Liver (tissue), 9 donors: ENCODE data around the gene KIAA0930. TPM values are rescaled to one million over a fixed set of nuclear protein-coding genes. Genes with fewer than 3 reads are reported as not detected.
"Not testable (repeated sequence)": the region's sequence is repeated elsewhere in the genome, so short reads cannot be mapped to it uniquely, and the experiment has no call there.

Experiments used
- DNase-seq: peaks from one replicate; pipeline ENCODE4 v3.0.0-alpha.2; 2017; ENCODE audit warnings: low spot score
- H3K27ac ChIP-seq, 2 donors: one replicate each; pipeline ENCODE4 v1.7.0; 2013; ENCODE audit warnings: inconsistent platforms in 2 of 2, low read length in 2 of 2, control low read depth in 1 of 2, low read depth in 1 of 2, mild to moderate bottlenecking in 1 of 2
- H3K27me3 ChIP-seq, 4 donors: one replicate each; pipeline versions ENCODE4 v1.6.1 to v1.7.0; 2013; ENCODE audit warnings: low read length in 3 of 4, inconsistent platforms in 1 of 4, mild to moderate bottlenecking in 1 of 4, moderate library complexity in 1 of 4; ENCODE audit not compliant: control insufficient read depth in 4 of 4, insufficient read depth in 4 of 4
- H3K36me3 ChIP-seq, 4 donors: one replicate each; pipeline versions ENCODE4 v1.6.1 to v1.7.0; 2013; ENCODE audit warnings: low read length in 3 of 4, mild to moderate bottlenecking in 3 of 4, low read depth in 1 of 4, moderate library complexity in 1 of 4; ENCODE audit not compliant: control insufficient read depth in 4 of 4, insufficient read depth in 3 of 4
- H3K4me1 ChIP-seq, 4 donors: one replicate each; pipeline versions ENCODE4 v1.6.1 to v1.7.0; 2013; ENCODE audit warnings: low read length in 3 of 4, mild to moderate bottlenecking in 3 of 4, moderate library complexity in 1 of 4; ENCODE audit not compliant: control insufficient read depth in 4 of 4, insufficient read depth in 4 of 4
- H3K4me3 ChIP-seq, 3 donors: one replicate each; pipeline versions ENCODE4 v1.6.1 to v1.7.0; 2013; ENCODE audit warnings: low read length in 3 of 3, control low read depth in 1 of 3, low read depth in 1 of 3, mild to moderate bottlenecking in 1 of 3
- H3K9ac ChIP-seq, 2 donors: one replicate each; pipeline ENCODE4 v1.7.0; 2013; ENCODE audit warnings: low read length in 2 of 2, mild to moderate bottlenecking in 2 of 2, moderate library complexity in 2 of 2, control low read depth in 1 of 2, low read depth in 1 of 2
- H3K9me3 ChIP-seq, 4 donors: one replicate each; pipeline versions ENCODE4 v1.6.1 to v1.7.0; 2013; ENCODE audit warnings: low read length in 3 of 4; ENCODE audit not compliant: control insufficient read depth in 4 of 4
- FOXA1 ChIP-seq: IDR thresholded peaks from 2 replicates; pipeline ENCODE4 v1.6.1; 2016; ENCODE audit warnings: antibody characterized with exemption
- FOXA2 ChIP-seq: IDR thresholded peaks from 2 replicates; pipeline ENCODE4 v1.6.1; 2016; ENCODE audit warnings: antibody characterized with exemption
- GABPA ChIP-seq, 2 donors: IDR thresholded peaks in 1 of 2; conservative IDR thresholded peaks in 1 of 2; 2 replicates each; pipeline ENCODE4 v1.6.1; 2016; ENCODE audit warnings: antibody characterized with exemption in 2 of 2, mild to moderate bottlenecking in 1 of 2, moderate library complexity in 1 of 2
- HNF4A ChIP-seq, 2 donors: conservative IDR thresholded peaks; 2 replicates each; pipeline ENCODE4 v1.6.1; 2016; ENCODE audit warnings: antibody characterized with exemption in 2 of 2, mild to moderate bottlenecking in 2 of 2
- HNF4G ChIP-seq: IDR thresholded peaks from 2 replicates; pipeline ENCODE4 v1.6.1; 2016; ENCODE audit warnings: antibody characterized with exemption
- JUND ChIP-seq, 2 donors: IDR thresholded peaks; 2 replicates each; pipeline ENCODE4 v1.6.1; 2016; ENCODE audit warnings: antibody characterized with exemption in 2 of 2
- NR2F2 ChIP-seq: IDR thresholded peaks from 2 replicates; pipeline ENCODE4 v1.6.1; 2016; ENCODE audit warnings: antibody characterized with exemption
- RAD21 ChIP-seq, 2 donors: IDR thresholded peaks; 2 replicates each; pipeline ENCODE4 v1.6.1; 2016; ENCODE audit warnings: antibody characterized with exemption in 2 of 2, mild to moderate bottlenecking in 2 of 2
- RXRA ChIP-seq, 2 donors: IDR thresholded peaks; 2 replicates each; pipeline ENCODE4 v1.6.1; 2017 to 2018; ENCODE audit warnings: antibody characterized with exemption in 2 of 2, mild to moderate bottlenecking in 1 of 2
- SP1 ChIP-seq: IDR thresholded peaks from 2 replicates; pipeline ENCODE4 v1.6.1; 2018; ENCODE audit warnings: antibody characterized with exemption, mild to moderate bottlenecking
- TAF1 ChIP-seq: conservative IDR thresholded peaks from 2 replicates; pipeline ENCODE4 v1.6.1; 2016; ENCODE audit warnings: antibody characterized with exemption, mild to moderate bottlenecking
- YY1 ChIP-seq: IDR thresholded peaks from 2 replicates; pipeline ENCODE4 v1.6.1; 2016; ENCODE audit warnings: antibody characterized with exemption, mild to moderate bottlenecking
- WGBS: extraction: QIAGEN DNeasy Blood & Tissue Kit; methylation state at CpG from one replicate; pipeline ENCODE4 v1.1.7; 2013; 5-methylcytosine and 5-hydroxymethylcytosine counted together
- polyA plus RNA-seq, 2 donors: library from polyadenylated mRNA; stranded (reverse) in 1 of 2; unstranded in 1 of 2; fragments of 200-250 nt in 1 of 2; fragments of >200 nt in 1 of 2; fragmentation: Nextera tagmentation in 1 of 2; extraction: Ambion mirVana in 1 of 2; gene quantifications; one replicate each; pipeline versions ENCODE4 v1.2.1 to v1.2.3, GENCODE V29; 2013 to 2015
- total RNA-seq, 2 donors: library from RNA; depleted of rRNA; stranded (reverse); fragments of >200 nt; gene quantifications; one replicate each; pipeline ENCODE4 v1.2.3, GENCODE V29; 2014
- TF ChIP-seq, protein P1 (sequence below): IDR thresholded peaks from 2 replicates; pipeline ENCODE4 v1.6.1; 2016; ENCODE audit warnings: antibody characterized with exemption
- TF ChIP-seq, protein P2 (sequence below): IDR thresholded peaks from 2 replicates; pipeline ENCODE4 v1.6.1; 2016; ENCODE audit warnings: antibody characterized with exemption
- TF ChIP-seq, protein P3 (sequence below): IDR thresholded peaks from 2 replicates; pipeline ENCODE4 v1.6.1; 2016; ENCODE audit warnings: antibody characterized with exemption
- TF ChIP-seq, protein P4 (sequence below): IDR thresholded peaks from 2 replicates; pipeline ENCODE4 v1.6.1; 2016; ENCODE audit warnings: antibody characterized with exemption, mild to moderate bottlenecking
- donor health status: healthy.
- donor health status: healthy.
- donor health status: healthy.
- donor health status: healthy.
- donor health status: healthy.

Gene KIAA0930
- total and polyA plus RNA-seq, 4 donors, result 6.1 to 30.0 (median 17.6) TPM

DNA sequence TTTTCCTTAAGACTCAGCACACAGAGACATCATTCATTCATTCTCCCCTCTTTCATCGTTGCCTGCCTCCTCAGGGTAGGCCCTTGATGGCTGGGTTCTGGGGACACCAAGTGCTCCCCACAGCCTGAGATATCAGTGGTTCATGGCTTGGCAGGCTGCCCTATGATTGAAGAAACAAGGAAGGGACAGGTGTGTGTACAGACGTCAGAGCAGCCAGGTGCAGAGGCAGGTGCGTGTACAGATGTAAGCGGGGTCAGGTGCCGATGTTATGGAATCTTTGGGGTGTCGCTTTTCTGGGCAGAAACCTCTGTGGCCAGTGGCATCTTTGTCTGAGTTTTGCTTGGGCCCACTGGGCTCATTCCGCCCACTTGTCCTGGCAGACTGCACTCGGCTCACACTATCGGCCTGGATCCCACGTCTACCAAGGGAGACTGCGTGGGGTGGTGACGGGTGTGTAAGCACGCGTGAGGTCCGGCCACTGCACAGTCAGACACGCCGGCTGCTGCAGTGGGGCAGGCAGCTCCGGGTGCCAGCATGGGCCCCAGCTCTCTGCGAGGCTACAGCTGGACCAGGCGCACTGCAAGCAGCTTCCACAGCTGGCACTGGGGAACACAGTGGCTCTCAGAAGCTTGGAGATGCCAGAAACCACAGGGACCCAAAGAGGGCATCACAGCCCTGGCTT is 20.9 kb upstream of the KIAA0930 start:
- WGBS, result 91% methylated on average over 20 of the region's 20 CpGs
- DNase-seq, result no peak
- H3K9ac ChIP-seq, result no peak overlapping the region

DNA sequence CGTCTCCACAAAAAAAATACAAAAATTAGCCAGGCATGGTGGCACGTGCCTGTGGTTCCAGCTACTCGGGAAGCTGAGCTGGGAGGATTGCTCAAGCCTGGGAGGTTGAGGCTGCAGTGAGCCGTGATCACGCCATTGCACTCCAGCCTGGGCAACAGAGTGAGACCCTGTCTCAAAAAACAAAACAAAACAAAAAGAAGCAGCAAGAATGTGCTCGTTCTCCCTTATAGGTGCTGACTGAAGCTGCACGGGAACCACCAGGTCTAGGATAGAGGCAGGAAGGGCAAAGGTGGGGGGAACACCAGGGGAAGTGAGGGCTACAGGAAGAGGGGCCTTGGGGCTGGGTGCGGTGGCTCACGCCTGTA is 19.7 kb upstream of the KIAA0930 start:
- not testable (repeated sequence) for H3K4me3 ChIP-seq, H3K36me3 ChIP-seq, H3K27ac ChIP-seq, H3K9ac ChIP-seq, DNase-seq, H3K27me3 ChIP-seq, H3K9me3 ChIP-seq
- 87% methylated on average over 9 of the region's 9 CpGs for WGBS
- peaks cover 0 to 21% (median 5%) of the 10 kb centered on the region in 4 donors for H3K4me1 ChIP-seq

More for the DNA sequence above, 20.9 kb upstream of the KIAA0930 start:
- Histone ChIP-seq H3K4me1 (peaks cover 0 to 21% (median 5%) of the 10 kb centered on the region in 4 donors), H3K27me3 (no peaks in the 10 kb centered on the region), H3K36me3 (no peaks in the 10 kb centered on the region), H3K9me3 (no peaks in the 10 kb centered on the region), H3K27ac (no peak overlapping the region), H3K4me3 (no peak overlapping the region)
- no peak for TF ChIP-seq JUND (IDR thresholded peaks at IDR 0.05)
- no peak for TF ChIP-seq SP1
- TF ChIP-seq, protein P1, sequence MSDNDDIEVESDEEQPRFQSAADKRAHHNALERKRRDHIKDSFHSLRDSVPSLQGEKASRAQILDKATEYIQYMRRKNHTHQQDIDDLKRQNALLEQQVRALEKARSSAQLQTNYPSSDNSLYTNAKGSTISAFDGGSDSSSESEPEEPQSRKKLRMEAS, result no peak
- no peak for TF ChIP-seq NR2F2
- no peak for TF ChIP-seq TAF1
- no peak for TF ChIP-seq RAD21 (IDR thresholded peaks at IDR 0.05)
- no peak for TF ChIP-seq RXRA (IDR thresholded peaks at IDR 0.05)
- TF ChIP-seq, protein P2, sequence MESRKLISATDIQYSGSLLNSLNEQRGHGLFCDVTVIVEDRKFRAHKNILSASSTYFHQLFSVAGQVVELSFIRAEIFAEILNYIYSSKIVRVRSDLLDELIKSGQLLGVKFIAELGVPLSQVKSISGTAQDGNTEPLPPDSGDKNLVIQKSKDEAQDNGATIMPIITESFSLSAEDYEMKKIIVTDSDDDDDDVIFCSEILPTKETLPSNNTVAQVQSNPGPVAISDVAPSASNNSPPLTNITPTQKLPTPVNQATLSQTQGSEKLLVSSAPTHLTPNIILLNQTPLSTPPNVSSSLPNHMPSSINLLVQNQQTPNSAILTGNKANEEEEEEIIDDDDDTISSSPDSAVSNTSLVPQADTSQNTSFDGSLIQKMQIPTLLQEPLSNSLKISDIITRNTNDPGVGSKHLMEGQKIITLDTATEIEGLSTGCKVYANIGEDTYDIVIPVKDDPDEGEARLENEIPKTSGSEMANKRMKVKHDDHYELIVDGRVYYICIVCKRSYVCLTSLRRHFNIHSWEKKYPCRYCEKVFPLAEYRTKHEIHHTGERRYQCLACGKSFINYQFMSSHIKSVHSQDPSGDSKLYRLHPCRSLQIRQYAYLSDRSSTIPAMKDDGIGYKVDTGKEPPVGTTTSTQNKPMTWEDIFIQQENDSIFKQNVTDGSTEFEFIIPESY, result no peak
- TF ChIP-seq, protein P3, sequence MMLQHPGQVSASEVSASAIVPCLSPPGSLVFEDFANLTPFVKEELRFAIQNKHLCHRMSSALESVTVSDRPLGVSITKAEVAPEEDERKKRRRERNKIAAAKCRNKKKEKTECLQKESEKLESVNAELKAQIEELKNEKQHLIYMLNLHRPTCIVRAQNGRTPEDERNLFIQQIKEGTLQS, result no peak
- TF ChIP-seq GABPA (IDR thresholded peaks at IDR 0.05 in 1 of 2, conservative IDR thresholded peaks at IDR 0.05 in 1 of 2), result no peak

DNA sequence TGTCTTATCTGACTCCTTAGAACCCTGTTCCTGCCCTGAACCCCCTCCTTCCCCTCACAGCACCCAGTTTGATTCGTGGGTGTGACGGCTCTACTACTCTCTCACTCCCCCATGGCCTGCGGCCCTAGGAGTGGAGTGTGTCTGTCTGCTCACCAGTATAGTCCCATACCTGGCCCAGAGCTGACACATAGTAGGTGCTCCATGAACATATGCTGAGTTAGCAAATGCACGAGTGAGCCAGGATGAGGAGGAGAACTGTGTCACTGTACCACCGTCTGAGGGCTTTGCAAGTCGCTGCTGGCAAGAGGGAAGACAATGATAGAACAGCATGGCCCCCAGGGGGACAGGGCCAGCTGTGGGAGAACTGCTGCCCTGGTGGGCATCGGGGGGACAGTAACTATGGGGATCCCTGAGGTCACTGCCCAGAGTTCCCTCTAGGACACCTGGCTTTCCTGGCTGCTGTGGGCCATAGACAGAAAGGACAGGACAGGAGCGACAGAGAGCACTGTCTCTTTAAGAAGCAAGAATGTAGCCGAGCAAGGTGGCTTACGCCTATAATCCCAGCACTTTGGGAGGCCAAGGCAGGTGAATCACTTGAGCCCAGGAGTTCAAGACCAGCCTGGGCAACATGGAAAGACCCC is 19.2 kb upstream of the KIAA0930 start:
- WGBS, result 76% methylated on average over 10 of the region's 10 CpGs
- Histone ChIP-seq H3K27ac (no peak overlapping the region), H3K9ac (no peak overlapping the region), H3K27me3 (no peaks in the 10 kb centered on the region), H3K4me3 (no peak overlapping the region), H3K4me1 (peaks cover 0 to 21% (median 5%) of the 10 kb centered on the region in 4 donors), H3K9me3 (no peaks in the 10 kb centered on the region), H3K36me3 (no peaks in the 10 kb centered on the region)
- DNase-seq, result no peak
- TF ChIP-seq YY1 (no peak), GABPA (IDR thresholded peaks at IDR 0.05 in 1 of 2, conservative IDR thresholded peaks at IDR 0.05 in 1 of 2) (no peak), HNF4A (conservative IDR thresholded peaks at IDR 0.05) (no peak), FOXA1 (no peak), SP1 (no peak), TAF1 (no peak), RAD21 (IDR thresholded peaks at IDR 0.05) (no peak), JUND (IDR thresholded peaks at IDR 0.05) (no peak), HNF4G (no peak), RXRA (IDR thresholded peaks at IDR 0.05) (no peak), FOXA2 (no peak), NR2F2 (no peak)
- TF ChIP-seq, protein P3, result no peak
- TF ChIP-seq, protein P1, result no peak
- TF ChIP-seq, protein P4, sequence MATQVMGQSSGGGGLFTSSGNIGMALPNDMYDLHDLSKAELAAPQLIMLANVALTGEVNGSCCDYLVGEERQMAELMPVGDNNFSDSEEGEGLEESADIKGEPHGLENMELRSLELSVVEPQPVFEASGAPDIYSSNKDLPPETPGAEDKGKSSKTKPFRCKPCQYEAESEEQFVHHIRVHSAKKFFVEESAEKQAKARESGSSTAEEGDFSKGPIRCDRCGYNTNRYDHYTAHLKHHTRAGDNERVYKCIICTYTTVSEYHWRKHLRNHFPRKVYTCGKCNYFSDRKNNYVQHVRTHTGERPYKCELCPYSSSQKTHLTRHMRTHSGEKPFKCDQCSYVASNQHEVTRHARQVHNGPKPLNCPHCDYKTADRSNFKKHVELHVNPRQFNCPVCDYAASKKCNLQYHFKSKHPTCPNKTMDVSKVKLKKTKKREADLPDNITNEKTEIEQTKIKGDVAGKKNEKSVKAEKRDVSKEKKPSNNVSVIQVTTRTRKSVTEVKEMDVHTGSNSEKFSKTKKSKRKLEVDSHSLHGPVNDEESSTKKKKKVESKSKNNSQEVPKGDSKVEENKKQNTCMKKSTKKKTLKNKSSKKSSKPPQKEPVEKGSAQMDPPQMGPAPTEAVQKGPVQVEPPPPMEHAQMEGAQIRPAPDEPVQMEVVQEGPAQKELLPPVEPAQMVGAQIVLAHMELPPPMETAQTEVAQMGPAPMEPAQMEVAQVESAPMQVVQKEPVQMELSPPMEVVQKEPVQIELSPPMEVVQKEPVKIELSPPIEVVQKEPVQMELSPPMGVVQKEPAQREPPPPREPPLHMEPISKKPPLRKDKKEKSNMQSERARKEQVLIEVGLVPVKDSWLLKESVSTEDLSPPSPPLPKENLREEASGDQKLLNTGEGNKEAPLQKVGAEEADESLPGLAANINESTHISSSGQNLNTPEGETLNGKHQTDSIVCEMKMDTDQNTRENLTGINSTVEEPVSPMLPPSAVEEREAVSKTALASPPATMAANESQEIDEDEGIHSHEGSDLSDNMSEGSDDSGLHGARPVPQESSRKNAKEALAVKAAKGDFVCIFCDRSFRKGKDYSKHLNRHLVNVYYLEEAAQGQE, result no peak
- TF ChIP-seq, protein P2, result no peak
